Cardiac muscle cell (in vitro differentiated cells and primary cell): ENCODE data around the gene FKBP2. TPM values are rescaled to one million over a fixed set of nuclear protein-coding genes. Genes with fewer than 3 reads are reported as not detected.

Source experiments
- DNase-seq, 2 donors: peaks; one replicate each; pipeline versions ENCODE4 v3.0.0 to v3.0.0-alpha.2; 2010 to 2017; ENCODE audit warnings: low read depth in 1 of 2, low spot score in 1 of 2
- H3K27ac ChIP-seq: fragments of 200-600 bp; sonication (generic); 2 replicates; pipeline ENCODE4 v1.5.1; 2016
- H3K27me3 ChIP-seq: fragments of 200-600 bp; sonication (generic); 2 replicates; pipeline ENCODE4 v1.6.0; 2016; ENCODE audit warnings: control low read depth
- H3K36me3 ChIP-seq: fragments of 200-600 bp; sonication (generic); 2 replicates; pipeline ENCODE4 v1.5.1; 2016; ENCODE audit warnings: control low read depth
- H3K4me1 ChIP-seq: fragments of 200-600 bp; sonication (generic); 2 replicates; pipeline ENCODE4 v1.8.1; 2017; ENCODE audit warnings: low read depth, mild to moderate bottlenecking, mixed run types
- H3K4me3 ChIP-seq: fragments of 200-600 bp; sonication (generic); 2 replicates; pipeline ENCODE4 v1.5.1; 2016; ENCODE audit warnings: mild to moderate bottlenecking
- H3K9me3 ChIP-seq: fragments of 200-600 bp; sonication (generic); 2 replicates; pipeline ENCODE4 v1.5.1; 2017; ENCODE audit warnings: low read depth, mild to moderate bottlenecking, control low read depth
- polyA plus RNA-seq: library from polyadenylated mRNA; unstranded; fragments of >200 nt; fragmentation: Nextera tagmentation; extraction: Ambion mirVana; gene quantifications from 2 replicates; pipeline ENCODE4 v1.2.1, GENCODE V29; 2016
- total RNA-seq: library from RNA; depleted of rRNA; stranded (reverse); fragments of >200 nt; gene quantifications from 2 replicates; pipeline ENCODE4 v1.2.3, GENCODE V29; 2016
- TF ChIP-seq, protein P1 (sequence below): IDR thresholded peaks from 2 replicates; pipeline ENCODE4 v1.5.1; 2012; ENCODE audit warnings: low read depth, mild to moderate bottlenecking, low read length

FKBP2 gene
- total and polyA plus RNA-seq, 2 experiments from 2014 or later = 102 to 321 TPM

DNA sequence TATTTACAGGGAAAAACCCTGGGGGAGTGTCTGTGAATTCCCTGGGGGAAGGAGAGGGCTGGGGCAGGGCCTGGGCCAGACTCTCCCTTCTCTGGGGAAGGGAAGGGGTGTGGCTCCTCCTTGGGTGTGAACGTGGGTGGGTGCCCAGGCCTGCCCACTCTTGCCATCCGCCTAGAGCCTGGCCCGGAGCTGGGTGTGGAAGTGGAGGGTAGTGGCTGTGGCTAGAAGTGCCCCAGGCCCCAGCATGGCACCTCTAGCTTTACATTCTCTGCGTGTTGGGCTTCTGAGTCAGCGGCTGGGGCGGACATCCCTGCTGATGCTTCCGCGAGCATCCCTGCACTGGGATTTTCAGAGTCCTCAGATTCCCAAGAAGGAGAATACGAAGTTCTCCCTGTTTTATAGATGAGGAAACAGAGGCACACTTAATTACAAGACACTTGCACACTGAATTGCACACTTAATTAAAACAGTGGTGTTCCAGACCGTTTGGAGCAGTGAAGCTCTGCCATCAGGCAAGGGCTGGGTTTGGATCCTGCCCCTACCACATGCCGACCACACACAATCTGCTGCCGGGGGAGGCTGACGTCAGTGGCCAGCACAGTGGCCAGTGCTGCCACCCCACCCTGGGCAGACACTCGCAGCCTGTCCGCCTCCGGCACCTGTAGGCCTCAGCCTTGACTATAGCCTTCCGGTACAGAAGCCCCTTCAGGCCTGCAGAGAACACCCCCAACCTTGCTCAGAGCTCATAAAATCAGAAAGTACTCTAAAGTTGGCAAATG is 35.9 kb downstream of the FKBP2 start:
- TF ChIP-seq, protein P1, sequence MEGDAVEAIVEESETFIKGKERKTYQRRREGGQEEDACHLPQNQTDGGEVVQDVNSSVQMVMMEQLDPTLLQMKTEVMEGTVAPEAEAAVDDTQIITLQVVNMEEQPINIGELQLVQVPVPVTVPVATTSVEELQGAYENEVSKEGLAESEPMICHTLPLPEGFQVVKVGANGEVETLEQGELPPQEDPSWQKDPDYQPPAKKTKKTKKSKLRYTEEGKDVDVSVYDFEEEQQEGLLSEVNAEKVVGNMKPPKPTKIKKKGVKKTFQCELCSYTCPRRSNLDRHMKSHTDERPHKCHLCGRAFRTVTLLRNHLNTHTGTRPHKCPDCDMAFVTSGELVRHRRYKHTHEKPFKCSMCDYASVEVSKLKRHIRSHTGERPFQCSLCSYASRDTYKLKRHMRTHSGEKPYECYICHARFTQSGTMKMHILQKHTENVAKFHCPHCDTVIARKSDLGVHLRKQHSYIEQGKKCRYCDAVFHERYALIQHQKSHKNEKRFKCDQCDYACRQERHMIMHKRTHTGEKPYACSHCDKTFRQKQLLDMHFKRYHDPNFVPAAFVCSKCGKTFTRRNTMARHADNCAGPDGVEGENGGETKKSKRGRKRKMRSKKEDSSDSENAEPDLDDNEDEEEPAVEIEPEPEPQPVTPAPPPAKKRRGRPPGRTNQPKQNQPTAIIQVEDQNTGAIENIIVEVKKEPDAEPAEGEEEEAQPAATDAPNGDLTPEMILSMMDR = no peak
- Histone ChIP-seq H3K27ac (no peak overlapping the region), H3K4me1 (no peaks in the 10 kb centered on the region), H3K4me3 (no peak overlapping the region), H3K27me3 (no peaks in the 10 kb centered on the region), H3K9me3 (no peaks in the 10 kb centered on the region), H3K36me3 (peaks cover 2% of the 10 kb centered on the region)
- DNase-seq = no peak

DNA sequence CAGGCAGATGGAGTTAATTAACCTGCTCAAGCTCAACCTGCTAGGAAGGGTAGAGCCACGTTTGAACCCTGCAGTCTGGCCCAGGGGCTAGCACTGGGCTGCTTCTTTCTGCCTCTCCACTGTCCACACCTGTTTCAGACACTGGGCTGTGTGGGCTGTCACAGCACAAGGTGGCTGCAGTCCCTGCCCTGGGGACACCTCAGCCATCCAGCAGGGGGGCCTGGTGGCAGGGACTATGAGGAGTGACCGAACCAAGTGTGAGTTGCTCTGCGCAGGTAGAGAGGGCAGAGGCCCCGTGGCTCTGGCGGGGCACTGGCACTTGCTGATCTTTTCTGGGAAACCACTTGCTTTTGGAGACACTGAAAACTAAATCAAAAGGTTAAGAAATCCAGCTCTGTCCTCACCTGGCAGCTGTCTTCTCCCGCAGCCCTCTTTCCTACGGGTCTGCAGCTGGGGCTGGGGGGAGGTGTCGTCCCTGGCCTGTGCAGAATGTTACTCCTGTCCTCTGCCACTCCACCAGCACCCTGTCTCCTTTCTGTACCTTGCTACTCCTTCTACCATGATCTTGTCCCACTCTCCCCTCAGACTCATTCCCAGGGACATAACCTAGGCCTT is 37.8 kb downstream of the FKBP2 start:
- TF ChIP-seq, protein P1 = no peak
- H3K36me3 ChIP-seq = peaks cover 5% of the 10 kb centered on the region
- H3K27ac ChIP-seq = no peak overlapping the region

DNA sequence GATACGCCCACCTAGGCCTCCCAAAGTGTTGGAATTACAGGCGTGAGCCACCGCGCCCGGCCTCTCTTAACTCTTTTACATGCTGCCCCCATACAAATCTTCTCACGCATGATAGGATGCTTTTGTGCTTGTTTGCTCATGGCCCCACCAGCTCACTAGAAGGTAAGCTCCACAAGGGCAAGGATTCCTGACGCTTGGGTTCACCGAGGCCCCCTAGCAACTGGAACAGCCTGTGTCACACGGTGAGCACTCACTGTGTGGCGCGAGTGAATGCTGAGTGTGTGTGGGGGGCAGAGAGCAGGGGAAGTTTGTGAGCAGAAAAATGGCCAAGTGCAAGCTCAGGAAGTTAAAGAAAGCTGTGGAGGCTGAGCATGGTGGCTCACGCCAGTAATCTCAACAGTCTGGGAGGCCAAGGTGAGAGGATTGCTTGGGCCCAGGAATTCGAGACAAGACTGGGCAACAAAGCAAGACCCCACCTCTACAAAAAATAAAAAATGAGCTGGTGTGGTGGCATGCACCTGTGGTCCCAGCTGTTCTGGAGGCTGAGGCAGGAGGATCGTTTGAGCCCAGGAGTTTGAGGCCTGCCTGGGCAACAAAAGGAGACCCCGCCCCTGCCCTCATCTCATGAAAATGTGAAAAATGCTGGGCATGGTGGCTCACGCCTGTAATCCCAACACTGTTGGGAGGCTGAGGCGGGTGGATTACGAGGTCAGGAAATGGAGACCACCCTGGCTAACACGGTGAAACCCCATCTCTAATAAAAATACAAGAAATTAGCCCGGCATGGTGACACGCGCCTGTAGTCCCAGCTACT is 41.3 kb downstream of the FKBP2 start:
- H3K36me3 ChIP-seq = peaks cover 5% of the 10 kb centered on the region
- no peaks in the 10 kb centered on the region for H3K4me1 ChIP-seq
- TF ChIP-seq, protein P1 = no peak
- no peak overlapping the region for H3K27ac ChIP-seq
- no peak overlapping the region for H3K4me3 ChIP-seq
- DNase-seq = no peak
- H3K27me3 ChIP-seq = no peaks in the 10 kb centered on the region
- no peaks in the 10 kb centered on the region for H3K9me3 ChIP-seq

More for the DNA sequence above, 37.8 kb downstream of the FKBP2 start:
- DNase-seq = no peak
- no peaks in the 10 kb centered on the region for H3K27me3 ChIP-seq
- H3K9me3 ChIP-seq = no peaks in the 10 kb centered on the region
- no peaks in the 10 kb centered on the region for H3K4me1 ChIP-seq
- no peak overlapping the region for H3K4me3 ChIP-seq

DNA sequence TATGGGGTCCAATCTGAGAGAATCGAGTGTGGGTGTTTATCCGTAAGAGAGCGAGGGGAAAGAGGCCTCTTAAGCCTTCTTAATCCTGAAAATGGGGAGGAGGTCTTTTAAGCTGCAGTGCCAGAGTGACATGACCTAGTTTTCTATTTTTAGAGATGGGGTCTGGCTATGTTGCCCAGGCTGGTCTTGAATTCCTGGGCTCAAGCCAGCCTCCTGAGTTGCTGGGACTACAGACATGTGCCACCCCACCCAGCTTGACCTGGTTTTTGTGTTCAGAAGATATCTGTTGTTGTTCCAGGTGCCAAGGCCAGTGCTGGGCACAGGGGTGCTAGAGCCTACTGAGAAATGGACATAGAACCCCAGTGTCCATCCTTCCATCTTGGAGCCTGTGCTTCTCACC is 42.2 kb downstream of the FKBP2 start:
- Histone ChIP-seq H3K27me3 (no peaks in the 10 kb centered on the region), H3K4me1 (no peaks in the 10 kb centered on the region), H3K9me3 (no peaks in the 10 kb centered on the region), H3K4me3 (no peak overlapping the region), H3K27ac (no peak overlapping the region), H3K36me3 (peaks cover 5% of the 10 kb centered on the region)
- no peak for DNase-seq
- TF ChIP-seq, protein P1 = no peak

DNA sequence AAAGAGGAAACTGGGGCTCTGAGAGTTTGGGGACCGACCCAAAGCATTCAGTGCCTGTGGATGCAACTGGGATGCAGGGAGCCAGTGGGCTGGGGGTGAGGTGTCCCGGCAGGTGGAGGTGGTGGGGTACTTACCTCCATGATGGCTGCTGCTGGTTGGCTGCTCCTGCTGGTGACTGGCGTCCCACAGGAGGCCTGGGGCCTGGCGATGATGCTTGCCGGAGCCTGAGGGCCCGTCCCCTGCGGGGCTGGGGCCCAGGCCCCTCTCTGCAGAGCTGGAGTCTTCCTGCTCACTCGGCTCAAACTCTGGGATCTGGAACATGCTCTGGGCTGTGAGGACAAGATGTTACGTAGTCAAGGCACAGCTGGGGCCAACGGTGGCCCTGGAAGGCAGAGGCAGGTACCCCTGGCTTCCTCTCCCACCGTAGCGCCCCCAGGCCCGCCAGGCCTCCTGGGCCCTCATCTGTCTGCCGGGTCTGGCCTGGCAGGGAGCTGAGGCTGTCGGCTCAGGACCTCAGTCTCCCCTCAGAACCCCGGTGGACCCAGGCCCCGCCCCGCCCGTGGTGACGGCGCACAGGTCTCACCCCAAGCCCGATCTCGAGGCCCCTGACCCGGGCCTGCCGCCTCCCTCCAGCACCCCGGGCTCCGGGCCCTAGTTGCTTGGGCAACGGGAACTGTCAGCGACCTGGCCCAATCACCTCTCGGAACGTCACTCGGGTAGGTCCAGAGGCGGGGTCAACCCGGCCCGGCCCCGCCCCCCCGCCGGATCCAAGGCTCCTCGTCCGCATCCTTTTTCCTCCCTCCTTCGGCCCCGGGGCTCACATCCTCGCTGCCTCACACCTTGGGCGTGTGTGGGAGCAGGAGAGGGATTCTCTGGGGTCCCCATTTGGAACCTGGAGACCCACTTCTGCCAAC is 43.4 kb downstream of the FKBP2 start, which contains the start of gene BAD:
Gene BAD, minus strand, starts transcription at position 618 of the 914 bp plus-strand sequence. Its CDS starts 297 bp downstream, at position 321.
- peak; percentile 94 to 96 for DNase-seq
- H3K9me3 ChIP-seq = no peaks in the 10 kb centered on the region
- TF ChIP-seq, protein P1 = no peak
- H3K4me1 ChIP-seq = no peaks in the 10 kb centered on the region
- H3K4me3 ChIP-seq = peak within 1 kb of the TSS; percentile 87
- H3K27me3 ChIP-seq = peaks cover 3% of the 10 kb centered on the region
- peak within 1 kb of the TSS; percentile 81 for H3K27ac ChIP-seq
- H3K36me3 ChIP-seq = peaks cover 5% of the 10 kb centered on the region
